ENCODE data around the gene DCAF11.

GRCh38 chr14:24068711-24069410 lies 45.7 kb upstream of the DCAF11 start:
- no peak for TF ChIP-seq POLR2A (IDR thresholded peaks at IDR 0.05; ENCODE audit: low read depth, low read length)
- TF ChIP-seq TAF1 (IDR thresholded peaks at IDR 0.05; ENCODE audit: low read depth, low read length) = no peak
- TF ChIP-seq PAX5 (IDR thresholded peaks at IDR 0.05; ENCODE audit: insufficient read depth, low read length, severe bottlenecking) = no peak
- no peak for TF ChIP-seq POLR2AphosphoS5 (IDR thresholded peaks at IDR 0.05; ENCODE audit: low read depth, low read length)
- TF ChIP-seq SPI1 (IDR thresholded peaks at IDR 0.05; ENCODE audit: low read depth, low read length) = no peak
- no peak for TF ChIP-seq POU2F2 (IDR thresholded peaks at IDR 0.05; ENCODE audit: low read depth, low read length)
